ENCODE measurements around the gene IPMK.

GRCh38 chr10:58209669-58210068 lies 58.0 kb downstream of the IPMK start:
- TF ChIP-seq POLR2AphosphoS5 (IDR thresholded peaks at IDR 0.05) (no peak), POLR2A (IDR thresholded peaks at IDR 0.05; ENCODE audit: low read depth) (no peak)
- TF ChIP-seq, protein P1, sequence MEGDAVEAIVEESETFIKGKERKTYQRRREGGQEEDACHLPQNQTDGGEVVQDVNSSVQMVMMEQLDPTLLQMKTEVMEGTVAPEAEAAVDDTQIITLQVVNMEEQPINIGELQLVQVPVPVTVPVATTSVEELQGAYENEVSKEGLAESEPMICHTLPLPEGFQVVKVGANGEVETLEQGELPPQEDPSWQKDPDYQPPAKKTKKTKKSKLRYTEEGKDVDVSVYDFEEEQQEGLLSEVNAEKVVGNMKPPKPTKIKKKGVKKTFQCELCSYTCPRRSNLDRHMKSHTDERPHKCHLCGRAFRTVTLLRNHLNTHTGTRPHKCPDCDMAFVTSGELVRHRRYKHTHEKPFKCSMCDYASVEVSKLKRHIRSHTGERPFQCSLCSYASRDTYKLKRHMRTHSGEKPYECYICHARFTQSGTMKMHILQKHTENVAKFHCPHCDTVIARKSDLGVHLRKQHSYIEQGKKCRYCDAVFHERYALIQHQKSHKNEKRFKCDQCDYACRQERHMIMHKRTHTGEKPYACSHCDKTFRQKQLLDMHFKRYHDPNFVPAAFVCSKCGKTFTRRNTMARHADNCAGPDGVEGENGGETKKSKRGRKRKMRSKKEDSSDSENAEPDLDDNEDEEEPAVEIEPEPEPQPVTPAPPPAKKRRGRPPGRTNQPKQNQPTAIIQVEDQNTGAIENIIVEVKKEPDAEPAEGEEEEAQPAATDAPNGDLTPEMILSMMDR (IDR thresholded peaks at IDR 0.05), result no peak

All from esophagus muscularis mucosa (tissue), 3 donors.